LHCN-M2 (cell line): ENCODE measurements around the gene ACAP3. TPM values are rescaled to one million over a fixed set of nuclear protein-coding genes. Genes with fewer than 3 reads are reported as not detected.

Experiments
- DNase-seq: peaks from one replicate; pipeline ENCODE4 v3.0.0-alpha.2; 2012; ENCODE audit warnings: low read depth
- total RNA-seq: library from RNA; depleted of rRNA; stranded (reverse); fragments of >200 nt; gene quantifications from 2 replicates; pipeline ENCODE4 v1.2.3, GENCODE V29; 2014; rRNA removed

The ACAP3 gene
- total RNA-seq, 1 experiment from 2014 or later = 71.0 TPM

DNA sequence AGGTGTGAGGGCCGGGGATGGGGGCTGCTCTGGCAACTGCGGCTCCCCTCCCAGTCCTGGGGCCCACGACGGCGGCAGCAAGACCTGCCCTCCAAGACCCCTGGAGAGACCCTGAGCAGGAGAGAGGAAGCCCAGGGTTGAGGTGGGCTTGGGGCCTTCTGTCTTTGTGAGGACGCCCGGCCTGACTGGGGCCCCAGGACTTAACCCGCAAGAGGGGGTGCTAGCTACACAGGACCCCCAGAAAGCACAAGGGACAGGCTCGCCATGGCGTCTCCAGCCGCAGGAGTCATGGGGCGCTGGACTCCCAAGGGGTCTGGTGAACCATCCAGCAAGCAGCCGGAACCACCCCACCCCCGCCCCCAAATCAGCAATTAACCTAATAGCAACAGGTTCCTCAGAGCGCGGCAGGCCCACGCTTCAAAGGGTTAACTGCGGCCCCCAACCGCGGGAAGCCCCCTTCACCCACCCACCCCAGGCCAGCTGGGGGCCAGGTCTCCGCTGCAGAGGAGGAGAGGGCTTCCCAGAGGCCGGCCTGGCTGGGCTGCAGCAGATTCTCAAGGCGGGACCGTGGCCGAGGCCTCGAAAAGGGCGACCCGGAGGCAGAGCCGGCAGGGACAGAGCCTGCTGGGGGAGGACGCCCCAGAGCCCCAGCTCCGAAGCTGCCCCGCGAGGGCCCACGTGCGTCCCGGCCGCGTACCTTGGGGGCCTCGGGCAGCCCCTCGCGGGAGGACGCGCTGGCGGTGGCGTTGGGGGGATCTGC lies 61.7 kb downstream of the ACAP3 start:
- DNase-seq = no peak

DNA sequence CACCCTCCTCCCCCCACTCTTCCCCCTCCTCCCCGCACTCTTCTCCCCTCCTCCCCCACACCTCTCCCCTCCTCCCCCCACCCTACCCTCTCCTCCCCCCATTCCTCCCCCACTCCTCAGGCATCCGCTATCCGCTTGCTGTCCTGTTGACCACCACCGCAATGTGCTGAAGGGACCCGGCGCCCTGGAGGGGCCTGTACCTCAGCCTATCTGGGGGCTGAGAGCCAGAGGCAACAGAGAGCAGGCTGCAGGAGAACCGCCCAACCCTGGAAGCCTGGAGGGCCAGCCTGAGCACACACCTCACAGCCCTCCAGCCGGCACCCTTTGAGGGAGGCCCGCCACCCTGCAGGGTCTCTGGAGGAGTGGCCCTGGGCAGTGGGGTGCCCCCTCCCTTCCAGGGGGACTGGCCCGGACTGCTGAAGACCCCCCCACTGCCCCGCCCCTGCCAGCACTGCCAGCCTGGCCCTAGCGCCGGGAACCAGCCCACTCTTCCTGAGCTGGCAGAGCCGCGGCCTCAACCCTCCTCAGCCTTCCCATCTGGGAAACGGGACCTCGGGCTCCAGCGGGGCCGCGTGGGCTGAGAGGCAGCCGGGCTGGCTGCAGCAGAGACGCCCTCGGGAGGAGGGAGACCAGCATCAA lies 62.4 kb downstream of the ACAP3 start:
- no peak for DNase-seq

- no peak for DNase-seq
Measured at GRCh38 chr1:1244192-1244811, 63.4 kb downstream of the ACAP3 start.

DNA sequence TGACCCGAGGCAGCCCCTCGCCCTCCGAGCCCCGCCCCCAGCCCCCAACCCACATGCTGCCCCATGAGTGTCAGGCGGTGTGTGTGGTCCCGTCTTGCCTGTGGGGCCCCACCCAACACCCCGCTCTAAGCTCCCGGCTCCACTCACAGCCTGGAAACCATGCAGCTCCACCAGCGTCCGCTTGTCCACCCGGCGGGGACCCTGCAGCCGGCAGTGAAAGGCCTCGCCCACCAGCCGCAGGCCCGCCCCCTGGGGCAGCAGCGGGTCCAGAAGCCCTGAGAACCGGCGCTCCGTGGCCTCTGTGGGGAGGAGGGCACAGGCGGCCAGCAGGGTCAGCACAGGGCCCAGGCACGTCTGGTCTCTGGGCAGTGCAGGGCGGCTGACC lies 63.9 kb downstream of the ACAP3 start:
- DNase-seq = no peak

GRCh38 chr1:1243266-1243660 lies 64.5 kb downstream of the ACAP3 start:
- DNase-seq = no peak

DNA sequence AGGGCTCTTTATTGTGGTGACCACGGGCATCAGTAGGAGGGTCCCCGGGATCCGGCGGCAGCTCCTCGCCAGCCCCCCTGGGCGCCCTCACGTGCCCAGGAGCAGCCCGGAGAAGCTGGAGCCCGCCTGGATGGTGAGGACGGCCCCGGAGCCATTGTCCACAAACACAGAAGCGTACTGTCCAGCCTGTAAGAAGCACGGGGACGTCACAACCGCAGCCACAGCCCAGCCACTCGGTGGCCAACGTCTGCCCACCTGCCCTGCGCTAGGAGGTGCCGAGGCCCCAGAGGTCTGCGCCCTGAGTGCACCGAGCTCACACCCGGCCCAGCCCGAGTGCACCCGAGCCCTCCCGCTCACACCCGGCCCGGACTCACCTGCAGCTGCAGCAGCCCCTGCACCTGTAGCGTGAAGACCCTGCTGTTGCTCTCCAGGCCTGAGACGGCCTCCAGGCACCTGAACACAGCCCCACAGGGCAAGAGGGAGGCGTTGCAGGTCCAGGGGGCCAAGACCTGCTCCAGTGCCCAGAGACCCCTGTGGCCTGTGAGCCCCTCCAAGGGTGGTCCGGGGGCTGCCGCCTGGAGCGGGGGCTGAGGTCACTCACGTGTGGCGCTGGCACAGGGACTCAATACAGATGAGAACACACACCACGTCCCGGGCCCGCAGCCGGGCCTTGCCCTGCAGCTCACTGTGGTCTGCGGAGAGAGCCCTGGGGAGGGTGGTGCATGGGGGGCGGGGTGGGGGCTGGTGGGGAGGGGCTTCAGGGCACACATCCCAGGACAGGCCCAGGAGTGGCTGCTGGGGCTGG lies 65.1 kb downstream of the ACAP3 start:
- no peak for DNase-seq

Other genes with a start within 250 kb of the ACAP3 start
- not detected in 2 replicates for gene RNF223, start 233.6 kb downstream of the ACAP3 start, total RNA-seq
- 18.8 and 26.5 TPM in 2 replicates for gene C1orf159, start 191.8 kb downstream of the ACAP3 start, total RNA-seq
- gene TTLL10, start 134.1 kb downstream of the ACAP3 start, total RNA-seq = not detected in 2 replicates
- gene TNFRSF18, start 101.3 kb downstream of the ACAP3 start, total RNA-seq = not detected in 2 replicates
- gene TNFRSF4, start 93.8 kb downstream of the ACAP3 start, total RNA-seq = 0.17 and 0.32 TPM in 2 replicates
- 142 and 150 TPM in 2 replicates for gene SDF4, start 75.9 kb downstream of the ACAP3 start, total RNA-seq
- gene B3GALT6, start 75.7 kb downstream of the ACAP3 start, total RNA-seq = 58.0 and 58.3 TPM in 2 replicates
- 0.57 TPM in 1 of 2 replicates, not detected in the other for gene C1QTNF12, start 61.2 kb downstream of the ACAP3 start, total RNA-seq
- 57.4 and 62.3 TPM in 2 replicates for gene UBE2J2, start 34.1 kb downstream of the ACAP3 start, total RNA-seq
- 1.5 and 4.1 TPM in 2 replicates for gene SCNN1D, start 27.5 kb downstream of the ACAP3 start, total RNA-seq
- gene PUSL1, start 667 bp upstream of the ACAP3 start, total RNA-seq = 31.8 and 34.3 TPM in 2 replicates
- gene INTS11, start 16.7 kb upstream of the ACAP3 start, total RNA-seq = 76.0 and 85.4 TPM in 2 replicates
- gene CPTP, start 16.9 kb upstream of the ACAP3 start, total RNA-seq = 27.7 and 28.9 TPM in 2 replicates
- 0.06 TPM in 1 of 2 replicates, not detected in the other for gene TAS1R3, start 23.4 kb upstream of the ACAP3 start, total RNA-seq
- 85.6 and 86.6 TPM in 2 replicates for gene DVL1, start 41.5 kb upstream of the ACAP3 start, total RNA-seq
- gene MXRA8, start 50.6 kb upstream of the ACAP3 start, total RNA-seq = 292 and 326 TPM in 2 replicates
- 226 and 234 TPM in 2 replicates for gene AURKAIP1, start 67.3 kb upstream of the ACAP3 start, total RNA-seq
- gene CCNL2, start 91.4 kb upstream of the ACAP3 start, total RNA-seq = 118 and 127 TPM in 2 replicates
- gene MRPL20, start 99.4 kb upstream of the ACAP3 start, total RNA-seq = 126 and 134 TPM in 2 replicates
- not detected in 2 replicates for gene ANKRD65, start 113.3 kb upstream of the ACAP3 start, total RNA-seq
- gene VWA1, start 127.8 kb upstream of the ACAP3 start, total RNA-seq = 1.1 TPM in 2 replicates
- not detected in 2 replicates for gene ATAD3C, start 141.8 kb upstream of the ACAP3 start, total RNA-seq
- gene ATAD3B, start 163.8 kb upstream of the ACAP3 start, total RNA-seq = 29.2 and 38.7 TPM in 2 replicates
- 65.0 and 67.9 TPM in 2 replicates for gene ATAD3A, start 204.2 kb upstream of the ACAP3 start, total RNA-seq
- 0.63 and 0.83 TPM in 2 replicates for gene TMEM240, start 232.7 kb upstream of the ACAP3 start, total RNA-seq